Keratinocyte (primary cell): ENCODE results near the gene LIPJ. TPM values are rescaled to one million over a fixed set of nuclear protein-coding genes. Genes with fewer than 3 reads are reported as not detected.

Source experiments
- DNase-seq: peaks from one replicate; pipeline ENCODE4 v3.0.0-alpha.2; 2011; ENCODE audit warnings: low read depth, missing footprints, low spot score
- FAIRE-seq: peaks from 2 replicates; lab custom pipeline; 2011; peaks lifted over from hg19 to GRCh38; lab: Jason Lieb, UNC
- H2AFZ ChIP-seq: 2 replicates; pipeline ENCODE4 v1.6.0; 2012; ENCODE audit warnings: low read length, control low read depth, inconsistent platforms; ENCODE audit not compliant: control insufficient read depth
- H3K27ac ChIP-seq: 2 replicates; pipeline ENCODE4 v1.5.1; 2011; ENCODE audit warnings: low read length; ENCODE audit not compliant: control insufficient read depth, insufficient read depth
- H3K27me3 ChIP-seq: 3 replicates; pipeline ENCODE4 v1.6.0; 2011; ENCODE audit warnings: low read length; ENCODE audit not compliant: control insufficient read depth, insufficient read depth; ENCODE audit errors: extremely low read depth
- H3K36me3 ChIP-seq, 2 experiments: 2 replicates in 1 of 2; 3 replicates in 1 of 2; pipeline ENCODE4 v1.5.1; 2011; ENCODE audit warnings: low read length in 2 of 2, mild to moderate bottlenecking in 1 of 2; ENCODE audit not compliant: control insufficient read depth in 2 of 2, insufficient read depth in 2 of 2; ENCODE audit errors: extremely low read depth in 1 of 2
- H3K4me1 ChIP-seq: 3 replicates; pipeline ENCODE4 v1.5.1; 2011; ENCODE audit warnings: low read length; ENCODE audit not compliant: control insufficient read depth, insufficient read depth; ENCODE audit errors: extremely low read depth
- H3K4me2 ChIP-seq: 3 replicates; pipeline ENCODE4 v1.6.0; 2011; ENCODE audit warnings: low read depth, low read length; ENCODE audit not compliant: control insufficient read depth, insufficient read depth; ENCODE audit errors: extremely low read depth
- H3K4me3 ChIP-seq, 3 experiments: fragments of 200-600 bp in 1 of 3; sonication (generic) in 1 of 3; 2 replicates in 2 of 3; 3 replicates in 1 of 3; pipeline ENCODE4 v1.5.1; 2011 to 2016; ENCODE audit warnings: low read length in 3 of 3, mild to moderate bottlenecking in 3 of 3, control low read depth in 2 of 3, inconsistent platforms in 1 of 3, low read depth in 1 of 3, mixed read lengths in 1 of 3, mixed run types in 1 of 3, moderate library complexity in 1 of 3; ENCODE audit not compliant: control insufficient read depth in 2 of 3, insufficient read depth in 2 of 3; ENCODE audit errors: extremely low read depth in 1 of 3
- H3K79me2 ChIP-seq: 2 replicates; pipeline ENCODE4 v1.6.0; 2012; ENCODE audit warnings: low read length; ENCODE audit not compliant: control insufficient read depth, insufficient read depth
- H3K9ac ChIP-seq: 3 replicates; pipeline ENCODE4 v1.6.0; 2011; ENCODE audit warnings: low read length; ENCODE audit not compliant: control insufficient read depth, insufficient read depth; ENCODE audit errors: extremely low read depth
- H3K9me1 ChIP-seq: 3 replicates; pipeline ENCODE4 v1.6.0; 2011; ENCODE audit warnings: low read length; ENCODE audit not compliant: control insufficient read depth, insufficient read depth; ENCODE audit errors: extremely low read depth
- H3K9me3 ChIP-seq: 2 replicates; pipeline ENCODE4 v1.5.1; 2012; ENCODE audit warnings: low read depth, low read length; ENCODE audit not compliant: control insufficient read depth
- H4K20me1 ChIP-seq: 3 replicates; pipeline ENCODE4 v1.6.0; 2011; ENCODE audit warnings: low read length; ENCODE audit not compliant: control insufficient read depth, insufficient read depth; ENCODE audit errors: extremely low read depth
- EZH2 ChIP-seq: IDR thresholded peaks from one replicate; pipeline ENCODE4 v1.6.1; 2012; ENCODE audit warnings: inconsistent platforms, mild to moderate bottlenecking, low read length, moderate library complexity
- dilution Hi-C: fragments of 300-500 bp; cut with MboI; formaldehyde crosslinking; loops from one replicate; pipeline ENCODE4 v1.7.0; 2020; ENCODE audit warnings: low sequenced_read_pairs; ENCODE audit not compliant: extremely low pct_ligation_motif_present
- polyA plus RNA-seq, 5 experiments: library from polyadenylated mRNA; depleted of rRNA in 3 of 5; stranded (reverse) in 3 of 5; stranded (forward) in 1 of 5; unstranded in 1 of 5; fragments of >200 nt; gene quantifications; 1 replicate in 1 of 5; 2 replicates in 3 of 5; 3 replicates in 1 of 5; pipeline versions ENCODE4 v1.2.1 to v1.2.3, GENCODE V29; 2011 to 2012; ENCODE audit warnings: missing spikeins in 2 of 5, low read depth in 1 of 5, low replicate concordance in 1 of 5
- TF ChIP-seq, protein P1 (sequence below), 3 experiments: IDR thresholded peaks in 1 of 3; conservative IDR thresholded peaks in 1 of 3; optimal IDR thresholded peaks in 1 of 3; 2 replicates in 2 of 3; 3 replicates in 1 of 3; pipeline versions ENCODE3 to v1.5.1; 2011; ENCODE audit warnings: low read length in 3 of 3, mild to moderate bottlenecking in 3 of 3, moderate library complexity in 2 of 3, control low read depth in 1 of 3, inconsistent platforms in 1 of 3; ENCODE audit not compliant: insufficient read depth in 2 of 3; ENCODE audit errors: extremely low read depth in 1 of 3

Gene LIPJ
- polyA plus RNA-seq, 1 donor (not counting 4 experiments of a cell fraction or from before 2014, with no cell fraction given): 0.03 TPM

- H4K20me1 ChIP-seq: no peaks in the 10 kb centered on the region
- no peak for DNase-seq
- TF ChIP-seq, protein P1, sequence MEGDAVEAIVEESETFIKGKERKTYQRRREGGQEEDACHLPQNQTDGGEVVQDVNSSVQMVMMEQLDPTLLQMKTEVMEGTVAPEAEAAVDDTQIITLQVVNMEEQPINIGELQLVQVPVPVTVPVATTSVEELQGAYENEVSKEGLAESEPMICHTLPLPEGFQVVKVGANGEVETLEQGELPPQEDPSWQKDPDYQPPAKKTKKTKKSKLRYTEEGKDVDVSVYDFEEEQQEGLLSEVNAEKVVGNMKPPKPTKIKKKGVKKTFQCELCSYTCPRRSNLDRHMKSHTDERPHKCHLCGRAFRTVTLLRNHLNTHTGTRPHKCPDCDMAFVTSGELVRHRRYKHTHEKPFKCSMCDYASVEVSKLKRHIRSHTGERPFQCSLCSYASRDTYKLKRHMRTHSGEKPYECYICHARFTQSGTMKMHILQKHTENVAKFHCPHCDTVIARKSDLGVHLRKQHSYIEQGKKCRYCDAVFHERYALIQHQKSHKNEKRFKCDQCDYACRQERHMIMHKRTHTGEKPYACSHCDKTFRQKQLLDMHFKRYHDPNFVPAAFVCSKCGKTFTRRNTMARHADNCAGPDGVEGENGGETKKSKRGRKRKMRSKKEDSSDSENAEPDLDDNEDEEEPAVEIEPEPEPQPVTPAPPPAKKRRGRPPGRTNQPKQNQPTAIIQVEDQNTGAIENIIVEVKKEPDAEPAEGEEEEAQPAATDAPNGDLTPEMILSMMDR (optimal IDR thresholded peaks at IDR 0.05 in 1 of 3, IDR thresholded peaks at IDR 0.05 in 1 of 3, conservative IDR thresholded peaks at IDR 0.05 in 1 of 3; ENCODE audit: extremely low read depth in 1 of 3, insufficient read depth in 2 of 3, low read length in 3 of 3): no peak
- no peak for TF ChIP-seq EZH2
- no peaks in the 10 kb centered on the region for H3K9me3 ChIP-seq
- no peak overlapping the region for H3K4me3 ChIP-seq
- no peak overlapping the region for H3K4me2 ChIP-seq
- no peaks in the 10 kb centered on the region for H3K4me1 ChIP-seq
- H3K27me3 ChIP-seq: no peaks in the 10 kb centered on the region
- H3K9me1 ChIP-seq: no peaks in the 10 kb centered on the region
- no peak overlapping the region for H2AFZ ChIP-seq
- dilution Hi-C loops: no loop called here
- H3K9ac ChIP-seq: no peak overlapping the region
- no peaks in the 10 kb centered on the region for H3K79me2 ChIP-seq
- no peak overlapping the region for H3K27ac ChIP-seq
- no peak for FAIRE-seq
- no peaks in the 10 kb centered on the region for H3K36me3 ChIP-seq
Measured at GRCh38 chr10:88562152-88562551, 24.4 kb upstream of the LIPJ start.

DNA sequence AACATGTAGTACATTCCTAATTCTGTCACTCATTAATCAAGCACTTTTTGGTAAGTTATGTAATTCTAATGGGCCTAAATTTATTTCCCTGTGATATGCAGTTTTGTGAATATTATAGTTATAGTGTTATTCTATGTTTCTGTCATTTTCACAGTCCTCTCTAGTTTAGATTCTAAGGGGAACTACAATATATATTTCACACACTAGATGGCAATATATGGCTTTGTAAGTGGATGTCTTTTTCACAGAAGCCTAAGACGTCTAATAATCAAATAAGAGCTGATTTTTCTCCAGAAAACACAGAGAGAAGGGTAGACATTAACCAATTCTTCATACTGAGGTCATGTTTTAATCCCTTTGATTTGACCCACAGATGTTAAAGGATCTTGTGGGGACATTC is 21.5 kb upstream of the LIPJ start:
- no peaks in the 10 kb centered on the region for H3K79me2 ChIP-seq
- no peak overlapping the region for H3K4me2 ChIP-seq
- no peaks in the 10 kb centered on the region for H3K9me3 ChIP-seq
- H3K9ac ChIP-seq: no peak overlapping the region
- no peak overlapping the region for H2AFZ ChIP-seq
- dilution Hi-C loops: no loop called here
- H3K4me1 ChIP-seq: no peaks in the 10 kb centered on the region
- no peaks in the 10 kb centered on the region for H3K36me3 ChIP-seq
- H4K20me1 ChIP-seq: no peaks in the 10 kb centered on the region
- FAIRE-seq: peak; percentile 56
- TF ChIP-seq, protein P1 (optimal IDR thresholded peaks at IDR 0.05 in 1 of 3, IDR thresholded peaks at IDR 0.05 in 1 of 3, conservative IDR thresholded peaks at IDR 0.05 in 1 of 3; ENCODE audit: extremely low read depth in 1 of 3, insufficient read depth in 2 of 3, low read length in 3 of 3): no peak
- TF ChIP-seq EZH2: no peak
- no peak for DNase-seq
- H3K27me3 ChIP-seq: no peaks in the 10 kb centered on the region
- no peak overlapping the region for H3K27ac ChIP-seq
- no peak overlapping the region for H3K4me3 ChIP-seq
- no peaks in the 10 kb centered on the region for H3K9me1 ChIP-seq
